GM23248 (cell line): Measurements from ENCODE around the gene CDH13. TPM values are rescaled to one million over a fixed set of nuclear protein-coding genes. Genes with fewer than 3 reads are reported as not detected.

Experiments used
- DNase-seq: peaks from one replicate; pipeline ENCODE4 v3.0.0-alpha.2; 2015
- H2AFZ ChIP-seq: fragments of 200-600 bp; sonication (generic); 2 replicates; pipeline ENCODE4 v1.6.1; 2016; ENCODE audit warnings: antibody characterized with exemption
- H3F3A ChIP-seq: fragments of 200-600 bp; sonication (generic); 2 replicates; pipeline ENCODE4 v1.6.1; 2016; ENCODE audit warnings: mild to moderate bottlenecking, antibody characterized with exemption, mixed run types; ENCODE audit not compliant: insufficient read depth
- H3K27ac ChIP-seq: fragments of 200-600 bp; sonication (generic); 2 replicates; pipeline ENCODE4 v1.5.1; 2016; ENCODE audit warnings: mild to moderate bottlenecking
- H3K27me3 ChIP-seq: fragments of 200-600 bp; sonication (generic); replicated peaks from 2 replicates; pipeline ENCODE4 v1.6.1; 2016; ENCODE audit warnings: mild to moderate bottlenecking; ENCODE audit not compliant: insufficient read depth
- H3K36me3 ChIP-seq: fragments of 200-600 bp; sonication (generic); 2 replicates; pipeline ENCODE4 v1.6.1; 2016; ENCODE audit warnings: low read depth, mild to moderate bottlenecking
- H3K4me1 ChIP-seq: fragments of 200-600 bp; sonication (generic); 2 replicates; pipeline ENCODE4 v1.6.1; 2016; ENCODE audit warnings: mild to moderate bottlenecking; ENCODE audit not compliant: insufficient read depth
- H3K4me2 ChIP-seq: fragments of 200-600 bp; sonication (generic); one replicate; pipeline ENCODE4 v1.6.1; 2016; ENCODE audit warnings: mild to moderate bottlenecking; ENCODE audit not compliant: unreplicated experiment
- H3K4me3 ChIP-seq: fragments of 200-600 bp; sonication (generic); 2 replicates; pipeline ENCODE4 v1.5.1; 2016; ENCODE audit warnings: mild to moderate bottlenecking
- H3K79me2 ChIP-seq: fragments of 200-600 bp; sonication (generic); 2 replicates; pipeline ENCODE4 v1.6.1; 2016; ENCODE audit warnings: mild to moderate bottlenecking; ENCODE audit not compliant: insufficient read depth
- H3K9ac ChIP-seq: fragments of 200-600 bp; sonication (generic); 2 replicates; pipeline ENCODE4 v1.6.1; 2016; ENCODE audit warnings: mild to moderate bottlenecking
- H3K9me2 ChIP-seq: fragments of 200-600 bp; sonication (generic); 2 replicates; pipeline ENCODE4 v1.6.1; 2016; ENCODE audit warnings: mixed run types, mild to moderate bottlenecking, moderate library complexity; ENCODE audit not compliant: insufficient read depth
- H3K9me3 ChIP-seq: fragments of 200-600 bp; sonication (generic); one replicate; pipeline ENCODE4 v1.6.1; 2017; ENCODE audit warnings: low read depth
- H4K20me1 ChIP-seq: fragments of 200-600 bp; sonication (generic); 2 replicates; pipeline ENCODE4 v1.6.0; 2016; ENCODE audit not compliant: insufficient read depth
- EZH2 ChIP-seq: fragments of 200-600 bp; sonication (generic); IDR thresholded peaks from 2 replicates; pipeline ENCODE4 v1.6.1; 2018; ENCODE audit warnings: antibody characterized with exemption, mild to moderate bottlenecking; ENCODE audit not compliant: insufficient read depth, poor library complexity, severe bottlenecking
- EZH2phosphoT487 ChIP-seq: fragments of 200-600 bp; sonication (generic); IDR thresholded peaks from 2 replicates; pipeline ENCODE4 v1.6.1; 2018; ENCODE audit warnings: antibody characterized with exemption, moderate library complexity, mild to moderate bottlenecking, low read depth; ENCODE audit not compliant: insufficient read depth
- WGBS, 2 experiments: methylation state at CpG; one replicate each; pipeline ENCODE4 v1.1.6; 2015 to 2017; ENCODE audit warnings: low lambda C conversion rate in 2 of 2, low coverage in 1 of 2; ENCODE audit errors: missing lambda C conversion rate in 2 of 2; 5-methylcytosine and 5-hydroxymethylcytosine counted together
- in situ Hi-C: fragments of 300-500 bp; cut with MboI; formaldehyde crosslinking; loops from 2 replicates; pipeline ENCODE4 v1.15.0; 2020
- polyA plus RNA-seq: library from polyadenylated mRNA; unstranded; fragments of >200 nt; fragmentation: Nextera tagmentation; extraction: Ambion mirVana; gene quantifications from 2 replicates; pipeline ENCODE4 v1.2.1, GENCODE V29; 2016
- total RNA-seq: library from RNA; depleted of rRNA; stranded (reverse); fragments of >200 nt; shearing (Covaris generic); gene quantifications from 2 replicates; pipeline ENCODE4 v1.2.3, GENCODE V29; 2014

The CDH13 gene
- total and polyA plus RNA-seq, 2 experiments from 2014 or later = 51.0 to 52.8 TPM

GRCh38 chr16:82991410-82991809, 364.6 kb downstream of the CDH13 start:
- H3K9me2 ChIP-seq = no peaks in the 10 kb centered on the region
- no peak for DNase-seq
- H2AFZ ChIP-seq = no peak overlapping the region
- no peaks in the 10 kb centered on the region for H4K20me1 ChIP-seq
- 61 to 78% methylated on average over 4 of the region's 4 CpGs for WGBS, 2 experiments
- no peak overlapping the region for H3K4me3 ChIP-seq
- peaks cover 12% of the 10 kb centered on the region for H3K4me1 ChIP-seq
- no peak overlapping the region for H3K27ac ChIP-seq
- no peaks in the 10 kb centered on the region for H3K79me2 ChIP-seq
- H3K36me3 ChIP-seq = no peaks in the 10 kb centered on the region
- no peak overlapping the region for H3K4me2 ChIP-seq
- no peak overlapping the region for H3K9ac ChIP-seq
- in situ Hi-C loops = no loop called here
- H3F3A ChIP-seq = peaks cover 11% of the 10 kb centered on the region
- no peak for TF ChIP-seq EZH2phosphoT487
- no peak for TF ChIP-seq EZH2
- H3K27me3 ChIP-seq = no peaks in the 10 kb centered on the region
- H3K9me3 ChIP-seq = no peaks in the 10 kb centered on the region

GRCh38 chr16:82991966-82992675, 365.4 kb downstream of the CDH13 start:
- 51 to 64% methylated on average over 4 of the region's 4 CpGs for WGBS, 2 experiments
- Histone ChIP-seq H3K9me3 (no peaks in the 10 kb centered on the region), H3K79me2 (no peaks in the 10 kb centered on the region), H3K4me3 (no peak overlapping the region), H3K27me3 (no peaks in the 10 kb centered on the region), H3K4me2 (no peak overlapping the region), H3F3A (peaks cover 11% of the 10 kb centered on the region), H4K20me1 (no peaks in the 10 kb centered on the region), H3K4me1 (peaks cover 15% of the 10 kb centered on the region), H3K9me2 (no peaks in the 10 kb centered on the region), H3K27ac (no peak overlapping the region), H3K9ac (no peak overlapping the region), H3K36me3 (no peaks in the 10 kb centered on the region), H2AFZ (no peak overlapping the region)
- no peak for TF ChIP-seq EZH2phosphoT487
- DNase-seq = no peak
- in situ Hi-C loops = no loop called here

- no peaks in the 10 kb centered on the region for H3K27me3 ChIP-seq
- no peaks in the 10 kb centered on the region for H4K20me1 ChIP-seq
- no peak overlapping the region for H3K27ac ChIP-seq
- in situ Hi-C loops = no loop called here
- DNase-seq = no peak
- WGBS, 2 experiments = 44 to 54% methylated on average over 3 of the region's 3 CpGs
- TF ChIP-seq EZH2phosphoT487 (no peak), EZH2 (no peak)
- H3K4me2 ChIP-seq = no peak overlapping the region
- no peaks in the 10 kb centered on the region for H3K9me2 ChIP-seq
- no peak overlapping the region for H3K4me3 ChIP-seq
- H3K36me3 ChIP-seq = no peaks in the 10 kb centered on the region
- no peaks in the 10 kb centered on the region for H3K9me3 ChIP-seq
- H3K9ac ChIP-seq = no peak overlapping the region
- peaks cover 6% of the 10 kb centered on the region for H3F3A ChIP-seq
- H2AFZ ChIP-seq = no peak overlapping the region
- H3K79me2 ChIP-seq = no peaks in the 10 kb centered on the region
- peaks cover 15% of the 10 kb centered on the region for H3K4me1 ChIP-seq
These were observed 366.0 kb downstream of the CDH13 start for GRCh38 chr16:82992786-82993185.

- Histone ChIP-seq H3K27ac (no peak overlapping the region), H3K4me2 (no peak overlapping the region), H4K20me1 (no peaks in the 10 kb centered on the region), H3K4me3 (no peak overlapping the region), H3K79me2 (no peaks in the 10 kb centered on the region; the same call in 1 of the 2 replicates), H3K27me3 (no peaks in the 10 kb centered on the region), H3F3A (peaks cover 3% of the 10 kb centered on the region; the same call in 1 of the 2 replicates), H2AFZ (no peak overlapping the region), H3K9ac (no peak overlapping the region), H3K9me2 (no peaks in the 10 kb centered on the region), H3K4me1 (peaks cover 15% of the 10 kb centered on the region), H3K9me3 (no peaks in the 10 kb centered on the region), H3K36me3 (no peaks in the 10 kb centered on the region)
- 52 to 54% methylated on average over 5 of the region's 5 CpGs for WGBS, 2 experiments
- no peak for DNase-seq
- TF ChIP-seq EZH2 = no peak
- TF ChIP-seq EZH2phosphoT487 = no peak
- in situ Hi-C loops = no loop called here
These were observed 366.6 kb downstream of the CDH13 start for GRCh38 chr16:82993415-82993814.

GRCh38 chr16:82993926-82994325, 367.2 kb downstream of the CDH13 start:
- H3K27ac ChIP-seq = no peak overlapping the region
- no peak overlapping the region for H2AFZ ChIP-seq
- no peaks in the 10 kb centered on the region for H3K27me3 ChIP-seq
- H3K36me3 ChIP-seq = no peaks in the 10 kb centered on the region
- WGBS, 2 experiments = 44 to 49% methylated on average over 4 of the region's 4 CpGs
- no peak overlapping the region for H3K4me2 ChIP-seq
- H3K4me3 ChIP-seq = no peak overlapping the region
- in situ Hi-C loops = no loop called here
- peaks cover 15% of the 10 kb centered on the region for H3K4me1 ChIP-seq
- no peaks in the 10 kb centered on the region for H4K20me1 ChIP-seq
- H3F3A ChIP-seq = peaks cover 3% of the 10 kb centered on the region; the same call in 1 of the 2 replicates
- no peak for DNase-seq
- H3K9ac ChIP-seq = no peak overlapping the region
- no peaks in the 10 kb centered on the region for H3K9me3 ChIP-seq
- H3K9me2 ChIP-seq = no peaks in the 10 kb centered on the region
- TF ChIP-seq EZH2phosphoT487 = no peak
- H3K79me2 ChIP-seq = no peaks in the 10 kb centered on the region; the same call in 1 of the 2 replicates
